ENCODE measurements around the gene FUT8.

The FUT8 gene

DNA sequence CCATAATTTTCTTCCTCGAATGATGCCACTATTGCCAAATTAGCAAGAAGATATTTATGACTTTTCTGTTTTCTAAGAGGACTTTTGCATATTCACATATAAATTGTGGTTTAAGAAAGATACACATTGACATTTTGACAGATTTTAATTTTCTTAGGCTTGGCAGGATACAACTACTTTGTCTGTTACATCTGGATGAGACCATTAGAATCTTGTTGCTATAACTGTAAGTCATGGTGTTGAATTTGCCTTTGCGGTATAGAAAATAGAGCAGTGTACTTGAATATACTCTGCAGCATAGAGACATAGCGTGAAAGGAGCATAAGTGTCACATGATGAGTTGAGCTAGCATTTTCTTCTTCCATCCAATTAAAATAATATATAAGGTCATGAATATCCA lies 169.3 kb downstream of the FUT8 start:
- Histone ChIP-seq H3K9me3 (ENCODE audit: control insufficient read depth, low read length) (no peaks in the 10 kb centered on the region), H3K4me3 (ENCODE audit: low read length) (no peak overlapping the region), H3K9ac (ENCODE audit: low read length) (no peak overlapping the region), H3K27me3 (ENCODE audit: control insufficient read depth, insufficient read depth, low read length) (no peaks in the 10 kb centered on the region), H3K4me1 (ENCODE audit: control insufficient read depth, insufficient read depth, low read length) (peaks cover 3% of the 10 kb centered on the region), H3K36me3 (ENCODE audit: control insufficient read depth, insufficient read depth, low read length) (no peaks in the 10 kb centered on the region)

DNA sequence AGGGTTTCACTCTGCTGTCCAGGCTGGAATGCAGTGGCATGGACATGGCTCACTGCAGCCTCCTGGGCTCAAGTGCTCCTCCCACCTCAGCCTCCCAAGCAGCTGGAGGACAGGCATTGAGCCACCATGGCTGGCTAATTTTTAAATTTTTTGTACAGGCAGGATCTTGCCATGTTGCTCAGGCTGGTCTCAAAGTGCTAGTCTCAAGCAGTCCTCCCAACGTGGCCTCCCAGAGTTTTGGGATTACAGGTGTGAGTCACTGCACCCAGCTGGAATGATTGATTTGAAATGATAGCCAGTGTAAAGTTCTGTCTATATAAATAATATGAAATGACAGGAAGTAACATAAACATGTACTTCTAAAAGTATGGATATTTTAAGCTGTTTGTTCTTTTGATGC lies 172.7 kb downstream of the FUT8 start:
- H3K9me3 ChIP-seq (ENCODE audit: control insufficient read depth, low read length) = no peaks in the 10 kb centered on the region
- no peaks in the 10 kb centered on the region for H3K4me1 ChIP-seq (ENCODE audit: control insufficient read depth, insufficient read depth, low read length)
- no peaks in the 10 kb centered on the region for H3K27me3 ChIP-seq (ENCODE audit: control insufficient read depth, insufficient read depth, low read length)
- H3K4me3 ChIP-seq (ENCODE audit: low read length) = no peak overlapping the region
- H3K9ac ChIP-seq (ENCODE audit: low read length) = no peak overlapping the region
- H3K36me3 ChIP-seq (ENCODE audit: control insufficient read depth, insufficient read depth, low read length) = no peaks in the 10 kb centered on the region

DNA sequence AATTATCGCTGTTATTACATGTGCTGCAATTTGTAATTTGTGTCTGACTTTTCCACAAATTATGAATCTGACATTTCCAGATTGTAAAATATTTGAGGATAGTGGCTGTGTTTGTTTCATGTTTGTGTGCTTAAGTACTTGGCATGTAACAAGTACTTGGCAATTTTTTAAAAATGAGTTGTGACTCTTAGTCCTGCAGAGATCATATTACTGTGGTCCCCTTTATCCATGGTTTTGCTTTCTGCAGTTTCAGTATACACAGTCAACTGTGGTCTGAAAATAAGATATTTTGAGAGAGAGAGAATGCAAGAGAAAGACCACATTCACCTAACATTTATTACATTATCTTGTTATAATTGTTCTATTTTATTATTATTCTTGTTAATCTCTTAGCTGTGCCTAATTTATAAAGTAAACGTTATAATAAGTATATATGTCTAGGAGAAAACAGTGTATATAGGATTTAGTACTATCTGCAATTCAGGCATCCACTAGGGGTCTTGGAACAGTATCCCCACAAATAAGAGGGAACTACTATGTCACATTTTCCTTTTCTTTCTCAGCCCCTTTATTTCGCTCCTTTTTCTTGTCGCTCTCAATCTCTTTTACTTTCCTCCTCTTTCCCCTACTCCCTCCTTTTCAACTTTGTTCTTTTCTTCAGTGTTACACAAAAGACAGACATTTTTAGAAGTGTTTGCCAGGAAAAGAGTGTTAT lies 176.1 kb downstream of the FUT8 start:
- no peaks in the 10 kb centered on the region for H3K4me1 ChIP-seq (ENCODE audit: control insufficient read depth, insufficient read depth, low read length)
- no peaks in the 10 kb centered on the region for H3K9me3 ChIP-seq (ENCODE audit: control insufficient read depth, low read length)
- H3K4me3 ChIP-seq (ENCODE audit: low read length) = no peak overlapping the region
- no peak overlapping the region for H3K9ac ChIP-seq (ENCODE audit: low read length)
- no peaks in the 10 kb centered on the region for H3K36me3 ChIP-seq (ENCODE audit: control insufficient read depth, insufficient read depth, low read length)
- H3K27me3 ChIP-seq (ENCODE audit: control insufficient read depth, insufficient read depth, low read length) = no peaks in the 10 kb centered on the region

DNA sequence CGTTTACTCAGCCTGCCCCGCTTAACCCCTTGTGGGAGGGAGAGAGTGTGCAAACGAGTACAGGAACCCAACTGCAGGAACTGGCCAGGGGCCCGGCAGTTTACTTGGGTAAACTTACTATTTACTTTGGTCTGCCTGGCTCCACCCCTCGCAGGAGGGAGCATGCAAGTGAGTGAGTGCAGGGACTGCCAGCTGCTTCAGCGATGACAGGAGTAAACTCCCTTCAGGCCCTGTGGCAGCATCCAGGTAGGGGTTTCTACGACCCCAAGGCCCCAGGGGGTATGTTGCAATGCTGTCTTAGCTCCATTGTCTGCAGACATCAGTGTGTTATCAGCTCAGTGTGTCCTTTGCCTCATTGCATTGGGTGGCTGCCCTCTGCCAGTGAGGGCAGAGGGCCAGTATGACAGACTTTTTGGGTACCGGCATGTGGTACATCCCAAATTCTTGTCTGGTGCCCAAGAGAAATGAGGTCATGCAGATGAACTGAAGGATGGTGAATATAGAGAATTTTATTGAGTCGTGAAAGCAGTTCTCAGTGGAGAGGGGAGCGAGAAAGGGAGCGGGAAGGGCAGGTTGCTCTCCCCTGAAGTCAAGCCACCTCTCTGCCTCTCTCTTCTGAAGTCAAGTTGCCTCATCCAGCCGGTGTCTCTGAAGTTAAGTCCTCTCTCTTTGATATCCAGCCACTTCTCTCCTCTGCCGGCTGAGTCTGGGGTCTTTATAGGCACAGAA lies 181.8 kb downstream of the FUT8 start:
- Histone ChIP-seq H3K27me3 (ENCODE audit: control insufficient read depth, insufficient read depth, low read length) (no peaks in the 10 kb centered on the region), H3K4me3 (ENCODE audit: low read length) (no peak overlapping the region), H3K9me3 (ENCODE audit: control insufficient read depth, low read length) (no peaks in the 10 kb centered on the region), H3K4me1 (ENCODE audit: control insufficient read depth, insufficient read depth, low read length) (peaks cover 10% of the 10 kb centered on the region), H3K9ac (ENCODE audit: low read length) (no peak overlapping the region), H3K36me3 (ENCODE audit: control insufficient read depth, insufficient read depth, low read length) (no peaks in the 10 kb centered on the region)

DNA sequence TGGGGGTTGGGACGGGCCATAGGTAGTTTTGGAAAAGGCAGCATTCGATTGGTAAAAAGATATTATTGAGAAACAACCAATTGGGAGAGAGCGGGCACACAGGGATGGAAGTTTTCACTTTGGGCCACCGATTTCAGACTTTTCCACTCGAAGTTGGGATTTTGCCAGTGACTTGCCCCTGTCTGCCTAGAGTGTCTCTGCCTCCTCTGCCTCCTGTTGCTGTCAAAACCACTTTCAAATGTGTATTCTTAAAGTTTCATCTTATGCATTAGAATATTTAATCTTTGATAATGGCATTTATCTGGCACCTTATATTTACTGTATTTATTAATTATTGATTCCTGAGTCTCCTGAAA lies 182.3 kb downstream of the FUT8 start:
- H3K36me3 ChIP-seq (ENCODE audit: control insufficient read depth, insufficient read depth, low read length) = no peaks in the 10 kb centered on the region
- H3K4me3 ChIP-seq (ENCODE audit: low read length) = no peak overlapping the region
- no peaks in the 10 kb centered on the region for H3K27me3 ChIP-seq (ENCODE audit: control insufficient read depth, insufficient read depth, low read length)
- H3K9me3 ChIP-seq (ENCODE audit: control insufficient read depth, low read length) = no peaks in the 10 kb centered on the region
- H3K4me1 ChIP-seq (ENCODE audit: control insufficient read depth, insufficient read depth, low read length) = peaks cover 10% of the 10 kb centered on the region
- no peak overlapping the region for H3K9ac ChIP-seq (ENCODE audit: low read length)

DNA sequence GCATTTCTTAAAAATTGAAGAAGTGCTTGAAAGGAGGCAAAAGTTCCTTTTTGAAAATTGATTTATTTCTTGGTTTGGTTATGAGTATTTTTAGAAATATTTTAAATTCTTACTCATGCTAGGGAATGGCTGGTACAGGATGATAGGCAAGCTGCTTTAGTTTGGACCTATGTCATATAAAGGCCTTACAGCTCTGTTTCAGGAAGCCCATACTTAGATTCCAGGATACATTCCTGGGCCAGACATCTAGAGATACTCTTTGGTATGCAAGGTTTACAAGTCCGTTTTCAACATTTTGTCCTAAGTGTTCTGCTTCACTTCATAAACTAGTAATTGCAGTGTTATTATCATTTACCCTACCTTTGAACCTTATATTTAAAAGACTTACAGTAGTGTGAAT lies 186.8 kb downstream of the FUT8 start:
- no peak overlapping the region for H3K9ac ChIP-seq (ENCODE audit: low read length)
- H3K4me3 ChIP-seq (ENCODE audit: low read length) = no peak overlapping the region
- peaks cover 10% of the 10 kb centered on the region for H3K4me1 ChIP-seq (ENCODE audit: control insufficient read depth, insufficient read depth, low read length)
- no peaks in the 10 kb centered on the region for H3K9me3 ChIP-seq (ENCODE audit: control insufficient read depth, low read length)
- no peaks in the 10 kb centered on the region for H3K27me3 ChIP-seq (ENCODE audit: control insufficient read depth, insufficient read depth, low read length)
- no peaks in the 10 kb centered on the region for H3K36me3 ChIP-seq (ENCODE audit: control insufficient read depth, insufficient read depth, low read length)

DNA sequence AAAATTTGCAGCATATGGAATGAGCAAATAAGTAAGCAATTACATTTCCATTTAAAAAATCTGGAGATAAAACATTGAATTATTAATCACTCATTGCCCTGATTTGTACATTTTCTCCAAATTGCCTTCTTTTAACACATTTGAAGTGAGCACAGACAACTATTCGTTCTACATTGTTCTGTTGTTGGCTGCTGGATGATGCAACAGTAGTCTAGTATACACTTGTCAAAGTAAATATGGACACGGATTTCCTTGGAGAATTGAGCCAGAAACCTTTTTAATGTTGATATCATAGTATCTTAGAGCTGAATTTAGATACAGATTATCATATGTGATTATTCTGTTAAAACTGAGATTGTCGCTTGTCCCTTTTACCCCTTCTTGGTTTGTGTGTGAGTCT lies 188.2 kb downstream of the FUT8 start:
- Histone ChIP-seq H3K27me3 (ENCODE audit: control insufficient read depth, insufficient read depth, low read length) (no peaks in the 10 kb centered on the region), H3K4me1 (ENCODE audit: control insufficient read depth, insufficient read depth, low read length) (peaks cover 4% of the 10 kb centered on the region), H3K36me3 (ENCODE audit: control insufficient read depth, insufficient read depth, low read length) (no peaks in the 10 kb centered on the region), H3K9ac (ENCODE audit: low read length) (no peak overlapping the region), H3K4me3 (ENCODE audit: low read length) (no peak overlapping the region), H3K9me3 (ENCODE audit: control insufficient read depth, low read length) (no peaks in the 10 kb centered on the region)

DNA sequence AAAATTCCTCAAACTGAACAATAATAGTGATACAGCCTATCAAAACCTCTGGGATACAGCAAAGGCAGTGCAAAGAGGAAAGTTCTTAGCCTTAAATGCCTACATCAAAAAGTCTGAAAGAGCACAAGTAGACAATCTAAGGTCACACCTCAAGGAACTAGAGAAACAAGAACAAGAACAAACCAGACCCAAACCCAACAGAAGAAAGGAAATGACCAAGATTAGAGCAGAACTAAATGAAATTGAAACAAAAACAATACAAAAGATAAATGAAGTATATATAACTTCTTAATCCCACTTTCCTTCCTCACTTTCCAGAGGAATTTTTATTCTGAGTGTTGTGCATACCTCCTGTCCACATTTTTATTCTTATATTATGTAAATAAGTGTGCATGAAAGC lies 192.0 kb downstream of the FUT8 start:
- Histone ChIP-seq H3K4me3 (ENCODE audit: low read length) (no peak overlapping the region), H3K9me3 (ENCODE audit: control insufficient read depth, low read length) (no peaks in the 10 kb centered on the region), H3K27me3 (ENCODE audit: control insufficient read depth, insufficient read depth, low read length) (no peaks in the 10 kb centered on the region)

DNA sequence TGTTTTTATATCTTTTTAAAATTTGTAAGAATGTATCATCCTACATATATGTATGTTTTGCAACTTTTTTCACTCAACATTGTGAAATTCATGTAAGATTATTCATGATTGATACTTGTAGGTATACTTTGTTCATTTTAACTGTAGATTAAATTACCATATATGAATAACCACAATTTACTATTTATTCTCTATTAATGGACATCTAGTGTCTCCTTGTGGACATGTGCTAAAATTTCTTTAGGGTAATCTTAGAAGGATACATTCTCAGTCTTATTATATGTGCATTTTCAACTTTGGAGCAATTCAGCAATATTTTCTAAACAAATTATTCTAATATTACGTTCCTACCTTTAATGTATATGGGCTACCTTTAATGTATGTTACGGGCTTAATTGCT lies 192.4 kb downstream of the FUT8 start:
- Histone ChIP-seq H3K4me3 (ENCODE audit: low read length) (no peak overlapping the region), H3K4me1 (ENCODE audit: control insufficient read depth, insufficient read depth, low read length) (peaks cover 4% of the 10 kb centered on the region), H3K9ac (ENCODE audit: low read length) (no peak overlapping the region), H3K27me3 (ENCODE audit: control insufficient read depth, insufficient read depth, low read length) (no peaks in the 10 kb centered on the region), H3K9me3 (ENCODE audit: control insufficient read depth, low read length) (no peaks in the 10 kb centered on the region), H3K36me3 (ENCODE audit: control insufficient read depth, insufficient read depth, low read length) (no peaks in the 10 kb centered on the region)

More for the DNA sequence above, 192.0 kb downstream of the FUT8 start:
- Histone ChIP-seq H3K36me3 (ENCODE audit: control insufficient read depth, insufficient read depth, low read length) (no peaks in the 10 kb centered on the region), H3K9ac (ENCODE audit: low read length) (no peak overlapping the region), H3K4me1 (ENCODE audit: control insufficient read depth, insufficient read depth, low read length) (peaks cover 4% of the 10 kb centered on the region)

DNA sequence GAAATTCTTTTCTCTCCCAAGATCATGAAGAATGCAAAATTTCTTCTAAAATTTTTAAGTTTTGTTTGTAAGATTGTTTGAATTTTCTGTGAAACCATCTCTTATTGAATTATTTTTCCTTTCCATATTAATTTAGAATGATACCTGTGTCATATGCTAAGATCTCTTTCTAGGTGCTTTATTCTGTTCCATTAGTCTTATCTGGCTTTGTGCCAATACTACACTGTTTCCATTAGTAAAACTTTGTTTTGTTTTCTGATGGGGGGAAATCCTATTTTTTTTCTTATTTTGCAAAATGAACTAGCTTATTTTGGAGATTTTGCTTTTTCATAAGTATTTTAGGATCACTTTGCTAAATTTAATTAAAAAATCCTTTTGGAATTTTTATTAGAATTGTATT lies 193.9 kb downstream of the FUT8 start:
- no peak overlapping the region for H3K9ac ChIP-seq (ENCODE audit: low read length)
- H3K4me1 ChIP-seq (ENCODE audit: control insufficient read depth, insufficient read depth, low read length) = peaks cover 4% of the 10 kb centered on the region
- H3K36me3 ChIP-seq (ENCODE audit: control insufficient read depth, insufficient read depth, low read length) = no peaks in the 10 kb centered on the region
- no peaks in the 10 kb centered on the region for H3K27me3 ChIP-seq (ENCODE audit: control insufficient read depth, insufficient read depth, low read length)
- no peak overlapping the region for H3K4me3 ChIP-seq (ENCODE audit: low read length)
- H3K9me3 ChIP-seq (ENCODE audit: control insufficient read depth, low read length) = no peaks in the 10 kb centered on the region

DNA sequence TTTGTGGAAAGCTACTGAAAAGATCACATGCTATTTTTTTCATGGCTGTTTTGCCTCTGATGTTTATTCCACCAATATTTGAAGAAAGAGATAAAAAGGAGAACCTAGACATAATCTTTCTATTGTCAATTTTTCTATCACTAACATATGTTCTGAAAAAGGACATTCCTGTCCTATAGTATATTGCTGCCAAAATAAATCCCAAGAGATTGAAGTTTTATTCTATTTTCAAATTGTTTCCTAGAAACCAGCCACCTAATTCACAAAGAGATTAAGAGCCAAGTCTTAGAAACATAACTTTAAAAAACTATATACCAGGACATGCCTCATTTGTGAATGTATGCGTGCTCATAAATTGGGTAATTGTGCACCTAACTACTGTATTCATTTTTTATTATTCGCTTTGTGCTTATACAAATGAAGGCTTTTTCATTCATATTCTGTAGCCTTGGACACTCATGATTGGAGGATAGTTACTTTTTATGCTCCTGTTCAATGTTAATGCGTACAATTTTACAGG lies 200.7 kb downstream of the FUT8 start:
- Histone ChIP-seq H3K9ac (ENCODE audit: low read length) (no peak overlapping the region), H3K36me3 (ENCODE audit: control insufficient read depth, insufficient read depth, low read length) (no peaks in the 10 kb centered on the region), H3K4me1 (ENCODE audit: control insufficient read depth, insufficient read depth, low read length) (no peaks in the 10 kb centered on the region), H3K4me3 (ENCODE audit: low read length) (no peak overlapping the region), H3K9me3 (ENCODE audit: control insufficient read depth, low read length) (no peaks in the 10 kb centered on the region), H3K27me3 (ENCODE audit: control insufficient read depth, insufficient read depth, low read length) (no peaks in the 10 kb centered on the region)

DNA sequence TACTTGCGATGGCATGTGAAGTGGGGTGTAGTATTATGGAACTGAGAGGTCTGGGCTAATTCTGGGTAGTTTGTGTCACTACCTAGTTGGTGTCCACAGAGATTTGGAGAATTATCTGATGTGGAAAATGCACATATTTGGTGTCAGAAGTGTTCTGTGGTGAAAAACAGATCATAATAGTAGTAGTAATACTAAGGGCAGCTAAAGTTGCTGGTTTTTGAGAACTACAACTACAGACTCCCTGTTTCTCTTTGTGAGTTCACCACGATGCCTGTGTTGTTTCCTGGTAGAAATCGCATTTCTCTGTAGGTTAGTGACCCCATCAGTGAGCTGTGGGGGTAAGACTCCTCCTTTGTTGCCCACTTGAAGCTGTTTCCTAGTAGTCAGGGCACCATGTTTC lies 206.5 kb downstream of the FUT8 start:
- Histone ChIP-seq H3K4me1 (ENCODE audit: control insufficient read depth, insufficient read depth, low read length) (no peaks in the 10 kb centered on the region), H3K4me3 (ENCODE audit: low read length) (no peak overlapping the region), H3K9me3 (ENCODE audit: control insufficient read depth, low read length) (no peaks in the 10 kb centered on the region), H3K36me3 (ENCODE audit: control insufficient read depth, insufficient read depth, low read length) (peaks cover 4% of the 10 kb centered on the region), H3K27me3 (ENCODE audit: control insufficient read depth, insufficient read depth, low read length) (no peaks in the 10 kb centered on the region), H3K9ac (ENCODE audit: low read length) (no peak overlapping the region)
